Bronchus fibroblast of lung (primary cell): ENCODE results near the gene LDAF1. TPM values are rescaled to one million over a fixed set of nuclear protein-coding genes. Genes with fewer than 3 reads are reported as not detected.

Experiments
- total RNA-seq: library from RNA; depleted of rRNA; stranded (reverse); fragments of >200 nt; gene quantifications from 2 replicates; pipeline ENCODE4 v1.2.3, GENCODE V29; 2015

The LDAF1 gene
- total RNA-seq = 28.2 and 28.5 TPM in 2 replicates

GRCh38 chr16:21158208-21159110 is at the start of gene LDAF1:
Gene LDAF1, plus strand, starts transcription at chr16:21158674. Its CDS starts 2,509 bp downstream, at chr16:21161183.

GRCh38 chr16:21150375-21151001 is 8.0 kb upstream of the LDAF1 start, which contains the start of gene DNAH3:
Gene DNAH3, minus strand, starts transcription at chr16:21150846. Its CDS starts 527 bp downstream, at chr16:21150319.

GRCh38 chr16:21211486-21211885 is 53.0 kb downstream of the LDAF1 start, which contains the start of gene ZP2:
Gene ZP2, minus strand, starts transcription at chr16:21211574. Its CDS starts 27 bp downstream, at chr16:21211547.

Other genes with a start within 250 kb of the LDAF1 start
- gene DNAH3, start 7.8 kb upstream of the LDAF1 start, total RNA-seq = not detected in 2 replicates
- not detected in 2 replicates for gene ZP2, start 52.9 kb downstream of the LDAF1 start, total RNA-seq
- gene ANKS4B, start 75.0 kb downstream of the LDAF1 start, total RNA-seq = not detected in 2 replicates
- not detected in 2 replicates for gene CRYM, start 119.6 kb downstream of the LDAF1 start, total RNA-seq